Thoracic aorta (tissue), 2 donors: ENCODE measurements around the gene CBS. TPM values are rescaled to one million over a fixed set of nuclear protein-coding genes. Genes with fewer than 3 reads are reported as not detected.

Experiments used
- ATAC-seq: fragments of 150-250 bp; one replicate; pipeline ENCODE4 v1.8.0; 2017; ENCODE audit warnings: low read depth; ENCODE audit not compliant: insufficient number of reproducible peaks, low FRiP score
- DNase-seq: peaks from one replicate; pipeline ENCODE4 v3.0.0-alpha.2; 2020; ENCODE audit warnings: low spot score
- H3K27ac ChIP-seq, 2 donors: fragments of 200-600 bp; sonication (generic); 1 replicate in 1 of 2; 2 replicates in 1 of 2; pipeline ENCODE4 v1.5.1; 2016; ENCODE audit warnings: mild to moderate bottlenecking in 2 of 2, moderate library complexity in 2 of 2
- H3K27me3 ChIP-seq: fragments of 200-600 bp; sonication (generic); replicated peaks from 2 replicates; pipeline ENCODE4 v1.6.0; 2016; ENCODE audit warnings: mild to moderate bottlenecking; ENCODE audit not compliant: insufficient read depth
- H3K36me3 ChIP-seq: fragments of 200-600 bp; sonication (generic); one replicate; pipeline ENCODE4 v1.5.1; 2016
- H3K4me1 ChIP-seq, 2 donors: fragments of 200-600 bp; sonication (generic); 1 replicate in 1 of 2; 2 replicates in 1 of 2; pipeline versions ENCODE4 v1.5.1 to v1.6.0; 2016; ENCODE audit warnings: low read depth in 2 of 2, mild to moderate bottlenecking in 1 of 2; ENCODE audit not compliant: control insufficient read depth in 1 of 2
- H3K4me3 ChIP-seq: fragments of 200-600 bp; sonication (generic); 2 replicates; pipeline ENCODE4 v1.5.1; 2016; ENCODE audit warnings: mild to moderate bottlenecking
- H3K9me3 ChIP-seq: fragments of 200-600 bp; sonication (generic); 2 replicates; pipeline ENCODE4 v1.5.1; 2016
- CTCF ChIP-seq: fragments of 200-600 bp; sonication (generic); IDR thresholded peaks from one replicate; pipeline ENCODE4 v1.5.1; 2019; ENCODE audit warnings: antibody characterized with exemption
- total RNA-seq, 2 donors: library from RNA; depleted of rRNA; stranded (reverse); fragments of >200 nt; gene quantifications; one replicate each; pipeline versions ENCODE4 v1.1.0 to v1.2.3, GENCODE V29; 2016

The CBS gene
- total RNA-seq, 2 donors from 2014 or later: 33.7 to 45.7 TPM

- ATAC-seq (no peak), DNase-seq (no peak)
- no peaks in the 10 kb centered on the region for H3K9me3 ChIP-seq
- no peaks in the 10 kb centered on the region for H3K27me3 ChIP-seq
- no peak overlapping the region for H3K4me3 ChIP-seq
- H3K36me3 ChIP-seq: peaks cover 13% of the 10 kb centered on the region
- no peak overlapping the region for H3K27ac ChIP-seq
- TF ChIP-seq CTCF: no peak
- H3K4me1 ChIP-seq: no peaks in the 10 kb centered on the region
These were observed 54.9 kb downstream of the CBS start for GRCh38 chr21:43020771-43021170.

DNA sequence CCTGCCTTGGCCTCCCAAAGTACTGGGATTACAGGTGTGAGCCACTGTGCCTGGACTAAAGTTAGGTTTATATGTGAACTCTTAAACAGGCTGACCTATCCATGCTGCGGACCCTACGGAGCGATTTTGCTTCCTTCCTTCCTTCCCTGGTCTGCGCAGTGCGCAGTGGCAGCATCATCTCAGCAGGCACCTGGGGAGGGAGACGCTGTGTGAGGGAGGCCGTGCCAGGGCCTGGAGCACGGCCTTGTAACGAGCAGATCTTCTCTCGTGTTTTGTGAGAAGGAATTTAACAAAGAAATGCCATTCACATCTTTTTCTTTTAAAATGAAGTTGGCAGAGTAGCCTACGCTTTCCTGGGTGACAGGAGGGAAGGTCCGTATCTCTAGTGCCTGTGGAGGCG lies 55.5 kb downstream of the CBS start:
- Histone ChIP-seq H3K27me3 (no peaks in the 10 kb centered on the region), H3K36me3 (peaks cover 10% of the 10 kb centered on the region), H3K9me3 (no peaks in the 10 kb centered on the region), H3K4me1 (no peaks in the 10 kb centered on the region), H3K27ac (no peak overlapping the region), H3K4me3 (no peak overlapping the region)
- no peak for DNase-seq
- ATAC-seq: no peak
- TF ChIP-seq CTCF: no peak

DNA sequence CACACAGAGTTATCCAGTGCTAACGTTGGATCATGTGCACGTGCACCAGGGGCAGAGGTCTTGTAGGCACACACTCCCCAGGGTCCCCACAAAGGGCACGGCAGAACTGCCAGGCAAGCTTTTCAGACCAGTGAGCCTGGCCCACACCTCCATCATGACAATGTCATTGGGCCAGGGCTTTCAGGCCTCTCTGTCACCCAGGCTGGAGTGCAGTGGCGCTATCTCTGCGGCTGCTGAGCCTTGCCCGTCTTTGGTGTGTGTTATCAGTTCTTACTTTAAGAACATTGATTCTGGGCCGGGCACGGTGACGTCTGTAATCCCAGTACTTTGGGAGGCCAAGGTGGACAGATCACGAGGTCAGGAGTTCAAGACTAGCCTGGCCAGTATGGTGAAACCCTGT lies 57.1 kb downstream of the CBS start:
- H3K4me3 ChIP-seq: no peak overlapping the region
- no peaks in the 10 kb centered on the region for H3K9me3 ChIP-seq
- H3K36me3 ChIP-seq: peaks cover 7% of the 10 kb centered on the region
- no peak overlapping the region for H3K27ac ChIP-seq
- no peak for TF ChIP-seq CTCF
- H3K27me3 ChIP-seq: no peaks in the 10 kb centered on the region
- DNase-seq (no peak), ATAC-seq (no peak)
- no peaks in the 10 kb centered on the region for H3K4me1 ChIP-seq

GRCh38 chr21:43016728-43017127 lies 58.9 kb downstream of the CBS start:
- DNase-seq: no peak
- Histone ChIP-seq H3K4me1 (no peaks in the 10 kb centered on the region), H3K9me3 (no peaks in the 10 kb centered on the region), H3K4me3 (no peak overlapping the region), H3K36me3 (peaks cover 13% of the 10 kb centered on the region), H3K27me3 (no peaks in the 10 kb centered on the region), H3K27ac (no peak overlapping the region)
- TF ChIP-seq CTCF: no peak
- ATAC-seq: no peak

DNA sequence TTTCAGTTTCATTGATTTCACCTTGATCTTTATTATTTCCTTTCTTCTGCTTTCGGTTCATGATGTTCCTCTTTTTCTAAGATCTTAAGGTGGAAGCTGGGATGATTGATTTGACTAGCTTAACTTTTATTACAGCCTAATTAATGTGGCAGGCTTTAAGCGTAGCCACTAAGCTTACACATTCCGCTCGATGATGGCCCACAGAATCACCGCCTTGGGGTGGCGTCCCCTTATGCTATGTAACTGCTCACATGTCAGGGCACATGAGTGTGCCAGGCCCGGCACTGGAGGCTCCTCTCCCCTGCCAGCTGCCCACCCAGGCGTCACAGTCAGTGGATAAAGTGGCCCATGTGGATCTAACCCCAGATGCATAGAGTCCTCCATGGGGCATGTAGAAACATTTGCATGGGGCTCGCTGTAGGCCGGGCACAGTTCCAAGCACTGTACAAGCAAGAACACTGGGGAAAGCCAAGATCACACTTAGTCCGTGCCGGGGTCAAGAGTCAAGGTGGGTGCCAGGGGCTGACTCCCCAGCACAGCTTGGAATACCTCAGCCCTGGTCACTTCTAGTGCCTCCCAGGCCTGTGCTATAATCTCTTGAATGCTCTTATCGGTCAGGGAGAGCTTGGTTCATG lies 59.6 kb downstream of the CBS start:
- Histone ChIP-seq H3K4me1 (no peaks in the 10 kb centered on the region), H3K27ac (no peak overlapping the region), H3K36me3 (peaks cover 15% of the 10 kb centered on the region), H3K27me3 (no peaks in the 10 kb centered on the region), H3K9me3 (no peaks in the 10 kb centered on the region), H3K4me3 (no peak overlapping the region)
- TF ChIP-seq CTCF: no peak
- ATAC-seq: no peak
- no peak for DNase-seq
